ENCODE data around the gene ANKS6. TPM values are rescaled to one million over a fixed set of nuclear protein-coding genes. Genes with fewer than 3 reads are reported as not detected.

Gene ANKS6
- total RNA-seq, 1 experiment from 2014 or later, result 46.3 TPM

GRCh38 chr9:98771209-98771874, 25.0 kb downstream of the ANKS6 start:
- TF ChIP-seq CTCF (conservative IDR thresholded peaks at IDR 0.05), result no peak
- Histone ChIP-seq H3K18ac (ENCODE audit: insufficient read length, low read depth, low read length) (no peak overlapping the region), H3K23me2 (ENCODE audit: insufficient read length, low read depth, low read length, poor library complexity, severe bottlenecking) (no peaks in the 10 kb centered on the region), H3K9me3 (ENCODE audit: control insufficient read depth, low read depth, low read length) (no peaks in the 10 kb centered on the region), H2BK15ac (ENCODE audit: low read depth, low read length) (no peak overlapping the region), H3K56ac (ENCODE audit: insufficient read length, low read depth, low read length) (no peak overlapping the region), H3K79me2 (ENCODE audit: insufficient read depth, low read length) (no peaks in the 10 kb centered on the region), H3K9ac (ENCODE audit: extremely low read depth, insufficient read length, low read length) (no peak overlapping the region), H2BK12ac (ENCODE audit: insufficient read length, low read depth, low read length) (no peak overlapping the region), H2BK5ac (ENCODE audit: insufficient read length, low read length) (no peak overlapping the region), H2BK120ac (ENCODE audit: low read depth, low read length, poor library complexity, severe bottlenecking) (no peak overlapping the region), H3K23ac (ENCODE audit: insufficient read length, low read depth, low read length) (no peak overlapping the region), H4K8ac (replicated peaks; ENCODE audit: insufficient read length, low read depth, low read length) (no peak overlapping the region), H2BK20ac (ENCODE audit: low read depth, low read length, poor library complexity, severe bottlenecking) (no peak overlapping the region), H3K4me1 (ENCODE audit: insufficient read depth, low read length) (no peaks in the 10 kb centered on the region), H2AFZ (ENCODE audit: low read length) (no peak overlapping the region), H3K4ac (ENCODE audit: low read depth, low read length) (no peak overlapping the region), H3K27me3 (ENCODE audit: insufficient read depth, low read length) (no peaks in the 10 kb centered on the region), H3K79me1 (ENCODE audit: insufficient read depth, low read depth, low read length, poor library complexity, severe bottlenecking) (no peaks in the 10 kb centered on the region), H3K4me2 (ENCODE audit: insufficient read depth, insufficient read length, low read length) (no peak overlapping the region), H3K14ac (ENCODE audit: insufficient read depth, low read length) (no peak overlapping the region), H4K20me1 (ENCODE audit: control insufficient read depth, insufficient read depth, insufficient read length) (no peaks in the 10 kb centered on the region), H4K91ac (ENCODE audit: insufficient read length, low read depth, low read length) (no peak overlapping the region), H4K5ac (ENCODE audit: insufficient read length, low read depth, low read length) (no peak overlapping the region), H3K27ac (ENCODE audit: insufficient read length, low read depth, low read length) (no peak overlapping the region), H3T11ph (ENCODE audit: low read length) (no peak overlapping the region), H2AK5ac (ENCODE audit: insufficient read length, low read length) (no peak overlapping the region)
- Mint-ChIP-seq H3K4me3 (no peak overlapping the region), H3K9me3 (no peaks in the 10 kb centered on the region; a peak in 1 of 5 replicates), H3K27me3 (ENCODE audit: low read depth) (no peaks in the 10 kb centered on the region), H3K36me3 (ENCODE audit: insufficient read depth in 1 of 3, low read depth in 3 of 3) (peaks cover 30 to 76% (median 71%) of the 10 kb centered on the region in 3 experiments), H3K27ac (peak overlapping the region in 1 of 3 experiments; percentile 86; a peak in 1 of 7 replicates), H3K4me1 (no peaks in the 10 kb centered on the region; a peak in 1 of 4 replicates)
- no peak for DNase-seq
- no CpG with 5 or more reads among the region's 15 CpGs for WGBS (ENCODE audit: extremely low coverage, insufficient read length, low lambda C conversion rate)
